Kidney (tissue), 22 donors: ENCODE measurements around the gene ISOC2. TPM values are rescaled to one million over a fixed set of nuclear protein-coding genes. Genes with fewer than 3 reads are reported as not detected.

Experiments
- DNase-seq, 5 donors: peaks; one replicate each; pipeline ENCODE4 v3.0.0-alpha.2; 2013 to 2020
- FAIRE-seq: peaks from 2 replicates; lab custom pipeline; 2012; peaks lifted over from hg19 to GRCh38; lab: Jason Lieb, UNC
- H3K27ac ChIP-seq, 2 donors: one replicate each; pipeline ENCODE4 v1.7.0; 2013; ENCODE audit warnings: low read depth in 2 of 2, low read length in 2 of 2, inconsistent platforms in 1 of 2
- H3K27me3 ChIP-seq: one replicate; pipeline ENCODE4 v1.7.1; 2013; ENCODE audit warnings: low read length, inconsistent platforms; ENCODE audit not compliant: control insufficient read depth, insufficient read depth
- H3K36me3 ChIP-seq, 3 donors: one replicate each; pipeline versions ENCODE4 v1.7.0 to v1.7.1; 2013; ENCODE audit warnings: low read length in 3 of 3, control low read depth in 1 of 3, inconsistent platforms in 1 of 3; ENCODE audit not compliant: insufficient read depth in 3 of 3, control insufficient read depth in 2 of 3
- H3K4me1 ChIP-seq, 3 donors: one replicate each; pipeline versions ENCODE4 v1.7.0 to v1.7.1; 2013; ENCODE audit warnings: low read length in 3 of 3, inconsistent platforms in 1 of 3, low read depth in 1 of 3; ENCODE audit not compliant: control insufficient read depth in 2 of 3, insufficient read depth in 2 of 3
- H3K4me3 ChIP-seq, 3 donors: one replicate each; pipeline versions ENCODE4 v1.7.0 to v1.8.1; 2013; ENCODE audit warnings: low read length in 3 of 3, control low read depth in 1 of 3, inconsistent platforms in 1 of 3
- H3K9ac ChIP-seq, 3 donors: one replicate each; pipeline versions ENCODE4 v1.7.0 to v1.7.1; 2013; ENCODE audit warnings: low read length in 3 of 3, control low read depth in 1 of 3, inconsistent platforms in 1 of 3
- H3K9me3 ChIP-seq, 3 donors: one replicate each; pipeline versions ENCODE4 v1.7.0 to v1.7.1; 2013; ENCODE audit warnings: low read length in 3 of 3, control low read depth in 1 of 3, inconsistent platforms in 1 of 3; ENCODE audit not compliant: control insufficient read depth in 2 of 3, insufficient read depth in 1 of 3
- CTCF ChIP-seq: IDR thresholded peaks from 3 replicates; pipeline ENCODE4 v1.5.1; 2012; ENCODE audit warnings: mild to moderate bottlenecking, moderate library complexity, borderline replicate concordance; ENCODE audit not compliant: insufficient read depth; ENCODE audit errors: extremely low read depth
- intact Hi-C: fragments of 100-400 bp; cut with DNase I; formaldehyde crosslinking; loops from one replicate; pipeline ENCODE4 v1.11.1; 2022
- long read RNA-seq, 10 donors: library from polyadenylated mRNA in 1 of 10; unstranded in 1 of 10; transcript quantifications; one replicate each; pipeline ENCODE4 v2.0.0 and lab custom pipeline, GENCODE V29; 2021 to 2026
- polyA plus RNA-seq: library from polyadenylated mRNA; stranded (reverse); fragments of 350-450 nt; fragmentation: Illumina TruSeq; extraction: RNeasy Lipid Tissue Mini Kit (QIAGEN cat#74804); gene quantifications from one replicate; pipeline ENCODE4 v1.2.3, GENCODE V29; 2014; ENCODE audit warnings: low read depth, low replicate concordance; ENCODE audit not compliant: insufficient read depth
- total RNA-seq: library from RNA; stranded (reverse); fragmentation: NEBNext Ultra II Directional; extraction: Animal tissue kit (Norgen Biotek cat#: 25700); gene quantifications from one replicate; pipeline ENCODE4 v1.2.1, GENCODE V29; 2021
- donor health status: control.
- donor health status: control.
- donor health status: control.
- donor health status: control.
- donor health status: control.
- donor health status: DM: yes; HTN: yes; CAD: no.
- donor health status: Normal renal cell carcinoma (clear cell type).

The ISOC2 gene
- total RNA-seq (45.9 TPM), polyA plus RNA-seq (326 TPM)
- long read RNA-seq, donor 1, transcript ISOC2-202 (6 exons, 998 nt) = major isoform, 13 of 21 reads
- long read RNA-seq, donor 1, partial matches to known transcripts = 0 of 21 reads
- long read RNA-seq, donor 1, other reads (novel, unspliced or antisense) = 0 of 21 reads
- long read RNA-seq, donor 2, transcript ISOC2-202 (6 exons, 998 nt) = major isoform, 16 of 34 reads
- long read RNA-seq, donor 2, partial matches to known transcripts = 16 of 34 reads
- long read RNA-seq, donor 2, other reads (novel, unspliced or antisense) = 0 of 34 reads
- long read RNA-seq, donor 3, transcript ISOC2-202 (6 exons, 998 nt) = major isoform, 25 of 36 reads
- long read RNA-seq, donor 3, partial matches to known transcripts = 8 of 36 reads
- long read RNA-seq, donor 3, other reads (novel, unspliced or antisense) = 0 of 36 reads
- long read RNA-seq, donor 4, transcript ISOC2-202 (6 exons, 998 nt) = major isoform, 22 of 44 reads
- long read RNA-seq, donor 4, partial matches to known transcripts = 15 of 44 reads
- long read RNA-seq, donor 4, other reads (novel, unspliced or antisense) = 0 of 44 reads
- long read RNA-seq, donor 5 = 0 reads
- long read RNA-seq, donor 6, transcript ISOC2-202 (6 exons, 998 nt) = major isoform, 22 of 32 reads
- long read RNA-seq, donor 6, partial matches to known transcripts = 7 of 32 reads
- long read RNA-seq, donor 6, other reads (novel, unspliced or antisense) = 0 of 32 reads
- long read RNA-seq, donor 7, transcript ISOC2-202 (6 exons, 998 nt) = major isoform, 5 of 9 reads
- long read RNA-seq, donor 7, partial matches to known transcripts = 2 of 9 reads
- long read RNA-seq, donor 7, other reads (novel, unspliced or antisense) = 1 of 9 reads
- long read RNA-seq, donor 8, transcript ISOC2-202 (6 exons, 998 nt) = major isoform, 24 of 26 reads
- long read RNA-seq, donor 8, partial matches to known transcripts = 0 of 26 reads
- long read RNA-seq, donor 8, other reads (novel, unspliced or antisense) = 0 of 26 reads
- long read RNA-seq, donor 9, transcript ISOC2-202 (6 exons, 998 nt) = major isoform, 13 of 17 reads
- long read RNA-seq, donor 9, partial matches to known transcripts = 0 of 17 reads
- long read RNA-seq, donor 9, other reads (novel, unspliced or antisense) = 0 of 17 reads
- long read RNA-seq, donor 10, transcript ISOC2-202 (6 exons, 998 nt) = major isoform, 12 of 18 reads
- long read RNA-seq, donor 10, partial matches to known transcripts = 0 of 18 reads
- long read RNA-seq, donor 10, other reads (novel, unspliced or antisense) = 0 of 18 reads

- intact Hi-C loops = no loop called here
- Histone ChIP-seq H3K27ac (peak within 1 kb of the TSS; percentile 93 to 97), H3K9ac (peak within 1 kb of the TSS; percentile 74 to 95 (median 83)), H3K36me3 (no peaks in the 10 kb centered on the region), H3K4me3 (peak within 1 kb of the TSS; percentile 69 to 94 (median 87)), H3K9me3 (no peaks in the 10 kb centered on the region), H3K27me3 (no peaks in the 10 kb centered on the region), H3K4me1 (peaks cover 0 to 5% (median 4%) of the 10 kb centered on the region in 3 donors)
- peak; percentile 100 for DNase-seq
- FAIRE-seq = peak; percentile 99
- TF ChIP-seq CTCF = no peak
Observed at GRCh38 chr19:55461259-55461973, at the start of gene ISOC2. Gene ISOC2, minus strand, starts transcription at chr19:55461642. Its CDS starts 5,156 bp downstream, at chr19:55456486.

GRCh38 chr19:55508120-55508519, 46.7 kb upstream of the ISOC2 start:
- H3K9me3 ChIP-seq = no peaks in the 10 kb centered on the region
- H3K36me3 ChIP-seq = no peaks in the 10 kb centered on the region
- no peak overlapping the region for H3K4me3 ChIP-seq
- no peak for TF ChIP-seq CTCF
- intact Hi-C loops = loop anchor here (10.0 kb wide), 1 partner anchor 363 kb away; the partner anchor contains the start of gene TNNT1
- no peak for DNase-seq
- no peak overlapping the region for H3K27ac ChIP-seq
- peaks cover 0 to 4% (median 0%) of the 10 kb centered on the region in 3 donors for H3K4me1 ChIP-seq
- FAIRE-seq = no peak
- H3K27me3 ChIP-seq = no peaks in the 10 kb centered on the region
- H3K9ac ChIP-seq = no peak overlapping the region

GRCh38 chr19:55504981-55505380, 43.5 kb upstream of the ISOC2 start:
- Histone ChIP-seq H3K4me1 (peaks cover 0 to 4% (median 0%) of the 10 kb centered on the region in 3 donors), H3K27me3 (no peaks in the 10 kb centered on the region), H3K4me3 (no peak overlapping the region), H3K9ac (no peak overlapping the region), H3K9me3 (no peaks in the 10 kb centered on the region), H3K27ac (no peak overlapping the region), H3K36me3 (no peaks in the 10 kb centered on the region)
- FAIRE-seq (no peak), DNase-seq (no peak)
- intact Hi-C loops = loop anchor here (10.0 kb wide), 1 partner anchor 360 kb away; the partner anchor contains the start of gene TNNT1
- no peak for TF ChIP-seq CTCF
